HG02884 (cell line): ENCODE results near the gene PGPEP1.
"Not testable (repeated sequence)": the region's sequence is repeated elsewhere in the genome, so short reads cannot be mapped to it uniquely, and the experiment has no call there.

Experiments used
- ATAC-seq: cut with Tn5 transposase; IDR thresholded peaks from one replicate; pipeline ENCODE4 v1.9.1; 2021; ENCODE audit warnings: mild to moderate bottlenecking, moderate library complexity; ENCODE audit not compliant: unreplicated experiment

Gene PGPEP1

DNA sequence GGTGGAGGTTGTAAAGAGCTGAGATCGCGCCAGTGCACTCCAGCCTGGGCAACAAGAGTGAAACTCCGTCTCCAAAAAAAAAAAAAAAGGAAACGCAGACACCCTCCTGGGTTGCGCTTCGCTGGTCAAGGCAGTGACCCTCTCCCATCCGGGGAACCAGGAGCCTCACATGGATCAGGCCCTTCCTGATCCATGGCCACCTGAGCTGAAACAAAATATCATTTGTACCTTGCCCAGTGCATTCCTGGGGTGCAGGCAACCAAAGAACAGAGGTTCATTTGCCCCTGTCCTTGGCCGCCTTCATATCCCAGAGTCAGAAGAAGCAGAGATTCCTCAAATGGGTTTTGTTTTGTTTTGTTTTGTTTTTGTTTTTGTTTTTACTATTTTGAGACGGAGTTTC is 9.5 kb upstream of the PGPEP1 start:
- no peak for ATAC-seq

DNA sequence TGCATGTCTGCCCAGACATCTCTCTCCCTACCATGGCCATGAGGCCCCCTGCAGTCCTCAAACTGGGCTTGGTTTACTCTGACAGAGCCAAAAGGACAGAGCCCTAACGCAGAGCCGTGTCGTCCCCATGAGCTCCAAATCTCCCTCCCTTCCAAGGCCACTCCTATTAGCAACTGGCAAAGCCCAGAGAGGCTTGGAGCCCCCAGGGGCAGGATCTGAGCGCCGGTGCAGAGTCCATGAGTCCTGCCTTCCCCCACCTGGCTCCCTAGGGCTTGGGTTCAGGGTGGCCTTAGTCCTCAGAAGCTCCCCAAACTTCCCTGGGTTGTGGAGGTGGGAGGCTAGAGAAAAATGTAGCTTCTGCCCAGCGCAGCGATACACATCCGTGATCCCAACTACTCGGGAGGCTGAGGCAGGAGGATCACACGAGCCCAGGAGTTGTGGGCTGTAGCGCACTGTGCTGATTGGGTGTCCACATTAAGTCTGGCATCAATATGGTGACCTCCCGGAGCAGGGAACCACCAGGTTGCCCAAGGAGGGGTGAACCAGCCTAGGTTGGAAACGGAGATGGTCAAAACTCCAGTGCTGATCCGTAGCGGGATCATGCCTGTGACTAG is 7.4 kb upstream of the PGPEP1 start:
- no peak for ATAC-seq

- ATAC-seq, result no peak
Observed at GRCh38 chr19:18333680-18334079, 6.7 kb upstream of the PGPEP1 start.

DNA sequence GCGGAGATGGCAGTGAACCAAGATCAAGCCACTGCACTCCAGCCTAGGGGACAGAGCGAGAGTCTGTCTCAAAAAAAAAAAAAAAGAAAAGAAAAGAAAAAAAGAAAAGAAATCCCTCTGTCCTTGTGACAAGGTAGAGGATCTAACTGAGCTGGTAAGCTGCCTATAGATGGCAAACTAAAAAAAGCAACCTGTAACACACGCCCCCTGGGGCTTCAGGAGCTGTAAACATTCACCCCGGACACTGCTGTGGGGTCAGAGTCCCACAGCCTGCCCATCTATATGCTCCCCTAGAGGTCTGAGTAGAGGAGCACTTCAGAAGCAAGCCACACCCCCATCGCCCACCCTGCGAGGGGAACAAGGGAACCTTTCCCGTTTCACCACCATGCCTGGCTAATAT is 4.3 kb upstream of the PGPEP1 start:
- no peak for ATAC-seq

DNA sequence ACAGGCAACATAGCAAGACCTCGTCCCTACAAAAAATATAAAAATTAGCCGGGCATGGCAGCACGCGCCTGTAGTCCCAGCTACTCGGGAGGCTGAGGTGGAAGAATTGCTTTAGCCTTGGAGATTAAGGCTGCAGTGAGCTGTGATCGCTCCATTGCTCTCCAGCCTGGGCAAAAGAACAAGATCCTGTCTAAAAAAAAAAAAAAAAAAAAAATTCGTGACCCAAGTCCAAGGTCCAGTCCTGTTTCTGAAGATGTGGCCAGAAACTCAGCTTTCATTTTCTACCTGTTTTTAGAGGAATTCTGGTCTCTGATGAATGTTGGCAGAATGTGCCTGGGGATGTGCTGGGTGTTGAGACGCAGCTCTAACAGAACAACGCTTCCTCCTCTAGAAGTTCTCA is 1.9 kb upstream of the PGPEP1 start:
- no peak for ATAC-seq

GRCh38 chr19:18339723-18340122 is 675 bp upstream of the PGPEP1 start:
- ATAC-seq, result no peak

- ATAC-seq, result no peak
Observed at GRCh38 chr19:18340990-18341868, 831 bp downstream of the PGPEP1 start.

DNA sequence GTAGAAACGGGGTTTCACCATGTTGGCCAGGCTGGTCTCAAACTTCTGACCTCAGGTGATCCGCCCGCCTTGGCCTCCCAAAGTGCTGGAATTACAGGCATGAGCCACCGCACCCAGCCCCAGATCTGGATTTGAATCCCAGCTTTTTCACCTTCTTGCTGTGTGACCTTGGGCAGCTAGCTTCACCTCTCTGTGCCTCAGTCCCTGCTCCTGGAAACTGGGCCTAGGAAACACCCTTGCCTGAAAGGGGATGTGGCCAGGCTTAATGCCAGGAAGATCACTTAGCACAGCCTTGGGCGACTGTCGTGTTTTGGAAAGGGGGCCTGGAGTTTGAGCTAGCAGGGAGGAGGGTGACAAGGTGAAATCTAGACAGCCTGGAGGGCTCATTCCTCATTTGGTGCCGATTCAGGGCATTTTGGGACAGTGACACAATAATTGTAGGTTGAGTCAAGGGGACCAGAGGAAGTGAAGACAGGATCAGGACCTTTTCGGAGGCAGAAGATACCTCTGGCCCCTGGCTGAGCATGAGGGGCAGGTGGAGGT is 1.8 kb downstream of the PGPEP1 start:
- no peak for ATAC-seq

DNA sequence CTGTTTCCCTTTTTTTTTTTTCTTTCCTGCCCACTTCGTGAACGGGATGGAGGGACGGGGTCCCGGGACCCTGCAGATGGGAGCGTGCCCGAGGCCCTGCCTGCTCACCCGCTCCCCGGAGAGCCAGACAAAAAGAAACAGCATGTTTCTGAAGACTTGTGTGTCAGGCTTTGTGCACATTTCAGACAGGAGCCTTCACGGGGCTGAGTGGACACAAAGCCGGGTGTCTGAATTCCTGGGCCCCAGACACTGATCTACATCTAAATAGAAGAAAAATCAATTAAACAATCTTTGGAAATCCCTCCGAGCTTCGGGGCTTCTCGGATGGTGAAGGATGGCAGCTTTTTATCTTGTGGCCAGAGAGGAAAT is 4.2 kb downstream of the PGPEP1 start:
- ATAC-seq, result no peak

DNA sequence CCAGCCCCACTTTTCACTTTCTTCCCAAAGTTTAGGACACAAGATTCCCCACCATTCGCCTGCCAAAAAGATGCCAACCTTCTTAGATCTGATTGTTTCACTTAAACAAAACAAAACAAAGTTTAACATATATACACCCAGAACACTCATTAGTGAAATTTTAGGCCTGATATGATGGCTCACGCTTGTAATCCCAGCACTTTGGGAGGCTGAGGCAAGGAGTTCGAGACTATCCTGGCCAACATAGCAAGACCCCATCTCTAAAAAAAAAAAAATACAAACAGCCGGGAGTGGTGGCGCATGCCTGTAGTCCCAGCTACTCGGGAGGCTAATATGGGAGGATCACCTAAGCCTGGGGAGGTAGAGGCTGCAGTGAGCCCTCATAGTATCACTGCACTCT is 4.9 kb downstream of the PGPEP1 start:
- ATAC-seq, result no peak

DNA sequence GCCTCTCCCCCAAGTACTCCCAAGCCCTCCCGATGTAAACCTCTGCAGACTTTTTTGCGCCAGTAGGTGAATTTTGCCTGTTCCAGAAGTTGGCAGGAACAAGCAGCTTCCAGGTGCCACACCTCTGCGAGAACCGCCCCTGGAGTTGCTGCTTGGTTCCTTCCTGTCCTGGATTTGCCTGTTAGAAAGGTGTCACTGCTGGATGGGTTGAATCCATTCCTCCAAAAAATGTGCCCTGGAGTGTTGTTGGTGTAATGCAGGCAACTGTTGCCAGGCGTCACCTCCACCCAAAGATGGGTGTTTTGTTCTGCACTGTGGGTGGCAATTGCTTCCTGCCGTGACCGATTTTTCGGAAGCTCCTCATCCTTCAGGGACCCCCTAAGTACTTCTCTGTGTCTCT is 5.7 kb downstream of the PGPEP1 start:
- ATAC-seq, result no peak

- no peak for ATAC-seq
Observed at GRCh38 chr19:18348171-18348570, 7.8 kb downstream of the PGPEP1 start.

GRCh38 chr19:18348818-18349339 is 8.5 kb downstream of the PGPEP1 start:
- ATAC-seq, result not testable (repeated sequence)

- ATAC-seq, result no peak
Observed at GRCh38 chr19:18349524-18350128, 9.2 kb downstream of the PGPEP1 start.

- ATAC-seq, result no peak
Observed at GRCh38 chr19:18350490-18350889, 10.1 kb downstream of the PGPEP1 start.

- no peak for ATAC-seq
Observed at GRCh38 chr19:18351544-18351943, 11.1 kb downstream of the PGPEP1 start.

- no peak for ATAC-seq
Observed at GRCh38 chr19:18353378-18354005, 13.1 kb downstream of the PGPEP1 start.

DNA sequence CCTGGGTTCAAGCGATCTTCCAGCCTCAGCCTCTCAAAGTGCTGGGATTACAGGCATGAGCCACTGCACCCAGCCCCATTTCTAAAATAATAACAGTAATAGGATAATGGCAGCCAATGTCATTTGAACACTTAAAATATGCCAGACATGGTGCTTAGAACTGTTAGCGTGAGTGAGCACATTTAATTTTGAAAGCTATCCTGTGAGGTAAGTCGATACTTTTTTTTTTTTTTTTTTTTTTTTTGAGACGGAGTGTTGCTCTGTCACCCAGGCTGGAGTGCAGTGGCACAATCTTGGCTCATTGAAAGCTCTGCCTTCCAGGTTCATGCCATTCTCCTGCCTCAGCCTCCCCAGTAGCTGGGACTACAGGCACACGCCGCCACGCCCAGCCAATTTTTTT is 14.3 kb downstream of the PGPEP1 start:
- not testable (repeated sequence) for ATAC-seq

- ATAC-seq, result no peak
Observed at GRCh38 chr19:18357041-18357440, 16.6 kb downstream of the PGPEP1 start.

DNA sequence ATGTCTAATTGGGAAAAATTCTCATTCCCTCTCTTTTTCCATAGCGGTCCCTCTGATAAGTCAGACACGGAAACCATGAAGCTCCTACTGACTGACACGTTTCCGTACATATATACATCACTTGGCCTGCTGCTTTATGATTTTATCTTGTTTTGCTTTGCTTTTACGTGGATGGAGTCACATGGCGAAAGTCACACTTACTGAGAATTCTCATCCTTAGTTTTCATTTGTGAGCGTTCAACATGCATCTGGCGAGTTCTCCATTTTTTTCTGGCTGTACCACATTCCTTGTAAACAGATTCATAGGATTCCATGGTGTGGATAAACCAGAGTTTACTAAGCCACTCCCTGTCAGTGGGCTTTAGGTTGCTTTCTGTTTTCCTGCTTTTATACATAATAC is 21.2 kb downstream of the PGPEP1 start:
- no peak for ATAC-seq

GRCh38 chr19:18362934-18363542 is 22.6 kb downstream of the PGPEP1 start:
- no peak for ATAC-seq
